Mucosa of stomach (tissue), 1 donor: ENCODE measurements around the gene NKD2.

Source experiments
- H3K27me3 ChIP-seq: one replicate; pipeline ENCODE4 v1.7.0; 2013; ENCODE audit warnings: mild to moderate bottlenecking, low read length; ENCODE audit not compliant: control insufficient read depth, insufficient read depth
- H3K36me3 ChIP-seq: one replicate; pipeline ENCODE4 v1.7.0; 2013; ENCODE audit warnings: low read length; ENCODE audit not compliant: control insufficient read depth, insufficient read depth
- H3K4me1 ChIP-seq: one replicate; pipeline ENCODE4 v1.7.0; 2013; ENCODE audit warnings: mild to moderate bottlenecking, low read length; ENCODE audit not compliant: control insufficient read depth, insufficient read depth
- H3K4me3 ChIP-seq: one replicate; pipeline ENCODE4 v1.7.0; 2013; ENCODE audit warnings: low read length
- H3K9ac ChIP-seq: one replicate; pipeline ENCODE4 v1.7.0; 2013; ENCODE audit warnings: mild to moderate bottlenecking, low read length, moderate library complexity
- H3K9me3 ChIP-seq: one replicate; pipeline ENCODE4 v1.7.0; 2013; ENCODE audit warnings: mild to moderate bottlenecking, low read length, moderate library complexity; ENCODE audit not compliant: control insufficient read depth
- donor health status: Pancreatic carcinoma.

The NKD2 gene

DNA sequence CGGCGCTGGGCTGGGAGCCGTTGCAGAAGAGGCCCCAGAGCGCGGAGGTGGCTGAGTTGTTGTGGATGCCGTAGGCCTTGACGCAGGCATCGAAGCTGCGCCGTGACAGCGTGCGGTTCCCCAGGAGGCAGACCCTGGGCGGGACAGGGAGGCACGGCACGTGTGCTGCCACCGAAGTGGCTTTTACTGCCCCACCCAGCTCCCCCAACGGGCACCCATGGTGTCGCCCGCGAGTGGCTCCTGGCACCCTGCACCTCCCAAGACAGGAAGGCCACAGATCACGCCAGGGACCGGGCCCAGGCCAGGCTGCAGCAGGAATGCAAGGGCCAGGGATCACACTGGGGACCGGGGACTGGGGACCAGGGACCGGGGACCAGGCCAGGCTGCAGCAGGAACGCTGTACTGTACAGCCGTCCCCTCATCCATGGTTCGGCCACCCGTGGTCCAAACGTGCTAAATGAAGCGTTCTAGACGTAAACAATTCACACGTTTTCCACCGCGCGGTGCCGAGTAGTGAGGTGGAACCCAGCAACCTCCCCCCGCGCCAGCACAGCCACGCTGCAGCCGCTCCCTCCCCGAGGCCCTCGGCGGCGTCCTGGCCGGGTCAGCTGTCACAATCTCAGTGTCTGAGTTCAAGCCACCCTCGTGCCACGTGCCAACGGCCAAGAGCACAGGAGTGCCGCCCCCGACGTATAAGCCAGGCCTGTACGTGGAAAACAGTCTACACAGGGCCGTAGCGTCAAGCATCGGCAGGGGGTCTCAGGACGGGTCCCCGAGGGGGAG, 75.4 kb downstream of the NKD2 start:
- no peak overlapping the region for H3K4me3 ChIP-seq
- H3K36me3 ChIP-seq = peaks cover 18% of the 10 kb centered on the region

GRCh38 chr5:1085391-1085790, 76.8 kb downstream of the NKD2 start:
- H3K9ac ChIP-seq = no peak overlapping the region
- H3K4me1 ChIP-seq = peaks cover 11% of the 10 kb centered on the region
- H3K9me3 ChIP-seq = no peaks in the 10 kb centered on the region
- no peak overlapping the region for H3K4me3 ChIP-seq
- H3K36me3 ChIP-seq = peaks cover 18% of the 10 kb centered on the region
- H3K27me3 ChIP-seq = no peaks in the 10 kb centered on the region

More for the DNA sequence above, 75.4 kb downstream of the NKD2 start:
- Histone ChIP-seq H3K4me1 (peaks cover 2% of the 10 kb centered on the region), H3K9me3 (no peaks in the 10 kb centered on the region), H3K9ac (no peak overlapping the region), H3K27me3 (no peaks in the 10 kb centered on the region)

DNA sequence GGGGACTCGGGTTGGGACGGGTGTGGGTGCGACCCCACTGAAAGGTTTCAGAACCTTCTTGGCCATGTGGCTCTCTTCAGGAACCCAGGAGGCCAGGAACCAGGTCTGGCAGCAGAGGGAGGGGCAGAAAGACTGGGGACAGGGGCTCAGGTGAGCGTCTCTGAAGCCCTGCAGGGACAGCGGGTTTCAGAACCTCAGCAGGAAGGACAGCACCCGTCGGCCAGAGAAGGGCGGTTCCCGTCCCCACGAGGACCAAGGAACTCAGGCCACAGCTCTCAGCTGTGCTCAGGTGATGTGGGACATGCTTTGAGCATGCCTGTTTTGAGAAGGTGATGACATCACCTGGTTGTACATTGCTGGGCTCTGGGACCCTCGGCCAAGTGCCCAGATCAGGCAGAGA, 77.5 kb downstream of the NKD2 start:
- no peaks in the 10 kb centered on the region for H3K27me3 ChIP-seq
- no peaks in the 10 kb centered on the region for H3K9me3 ChIP-seq
- H3K4me3 ChIP-seq = no peak overlapping the region
- peaks cover 20% of the 10 kb centered on the region for H3K36me3 ChIP-seq
- H3K4me1 ChIP-seq = peaks cover 11% of the 10 kb centered on the region
- H3K9ac ChIP-seq = no peak overlapping the region

DNA sequence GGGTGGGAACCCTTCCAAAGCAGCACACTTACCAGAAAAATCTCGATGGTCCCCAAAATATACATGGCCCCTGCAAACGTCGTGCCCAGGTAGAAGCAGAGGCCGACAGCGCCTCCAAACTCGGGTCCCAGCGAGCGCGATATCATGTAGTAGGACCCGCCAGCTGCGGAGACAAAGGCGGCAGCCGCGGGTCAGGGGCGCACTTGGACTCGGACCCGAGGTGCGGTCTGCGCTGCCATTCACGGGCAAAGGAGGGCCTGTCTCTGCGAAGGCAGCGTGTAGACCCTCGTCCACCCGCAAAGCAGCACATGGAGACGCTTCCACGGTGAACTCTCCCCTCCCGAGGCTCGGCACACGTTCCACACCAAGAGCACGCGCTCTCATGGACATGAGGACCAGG, 78.3 kb downstream of the NKD2 start:
- no peak overlapping the region for H3K4me3 ChIP-seq
- H3K36me3 ChIP-seq = peaks cover 24% of the 10 kb centered on the region
- H3K9ac ChIP-seq = no peak overlapping the region
- H3K9me3 ChIP-seq = no peaks in the 10 kb centered on the region
- H3K27me3 ChIP-seq = no peaks in the 10 kb centered on the region
- H3K4me1 ChIP-seq = peaks cover 11% of the 10 kb centered on the region

DNA sequence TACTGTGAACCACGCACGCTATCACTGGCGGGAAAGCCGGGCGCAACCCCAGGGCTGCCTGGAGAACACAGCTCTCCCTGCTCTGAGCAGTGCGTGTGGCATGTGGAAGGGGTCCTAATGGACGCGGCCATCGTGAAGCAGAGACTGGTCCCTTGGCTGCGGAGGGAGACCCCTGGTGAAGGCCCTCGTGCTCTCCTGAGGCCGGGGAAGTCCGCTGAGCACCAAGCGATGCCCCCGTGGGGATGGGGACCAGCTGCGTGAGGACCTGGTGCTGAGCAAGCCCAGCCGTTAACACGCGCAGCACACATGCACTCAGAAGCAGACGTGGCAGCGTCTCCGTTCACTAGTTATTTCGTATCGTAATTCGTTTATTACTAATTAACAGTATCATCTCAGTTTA, 78.8 kb downstream of the NKD2 start:
- Histone ChIP-seq H3K4me1 (peaks cover 11% of the 10 kb centered on the region), H3K36me3 (peaks cover 24% of the 10 kb centered on the region), H3K9me3 (no peaks in the 10 kb centered on the region), H3K4me3 (no peak overlapping the region), H3K27me3 (no peaks in the 10 kb centered on the region), H3K9ac (no peak overlapping the region)

GRCh38 chr5:1088031-1088430, 79.4 kb downstream of the NKD2 start:
- Histone ChIP-seq H3K9me3 (no peaks in the 10 kb centered on the region), H3K36me3 (peaks cover 24% of the 10 kb centered on the region), H3K4me3 (no peak overlapping the region), H3K4me1 (peaks cover 11% of the 10 kb centered on the region), H3K9ac (no peak overlapping the region), H3K27me3 (no peaks in the 10 kb centered on the region)
